ENCODE measurements around the gene JAM3.

- TF ChIP-seq CTCF (IDR thresholded peaks at IDR 0.05) (no peak), ZFX (IDR thresholded peaks at IDR 0.05; ENCODE audit: borderline replicate concordance) (no peak)
These were observed 41.2 kb upstream of the JAM3 start for GRCh38 chr11:134027671-134028070.

All from 22Rv1 (cell line).